Naive thymus-derived CD4-positive, alpha-beta T cell (primary cell): ENCODE measurements around the gene F10. TPM values are rescaled to one million over a fixed set of nuclear protein-coding genes. Genes with fewer than 3 reads are reported as not detected.

ENCODE experiments used
- ATAC-seq: fragments of 150-1000 bp; cut with Tn5 transposase; 2 replicates; pipeline ENCODE4 v1.10.0; 2021; ENCODE audit warnings: mild to moderate bottlenecking, moderate library complexity
- CTCF ChIA-PET: fragments of 350-600 bp; sonication (Branson Sonifier 250); formaldehyde crosslinking; loops from one replicate; lab custom pipeline; 2021; ENCODE audit warnings: antibody characterized with exemption; lab: Charles Lee
- POLR2A ChIA-PET: fragments of 350-600 bp; sonication (Branson Sonifier 250); formaldehyde crosslinking; loops from one replicate; lab custom pipeline; 2021; ENCODE audit warnings: antibody characterized with exemption, inconsistent platforms; lab: Charles Lee
- DNase-seq, 9 donors: peaks; one replicate each; pipeline versions ENCODE4 v3.0.0 to v3.0.0-alpha.2; 2020 to 2022; ENCODE audit warnings: mixed read lengths in 1 of 9
- H3K27ac ChIP-seq: one replicate; pipeline ENCODE4 v1.7.0; 2013; ENCODE audit warnings: mild to moderate bottlenecking, low read depth, low read length, moderate library complexity
- H3K27me3 ChIP-seq, 2 donors: one replicate each; pipeline ENCODE4 v1.7.0; 2013; ENCODE audit warnings: low read length in 2 of 2, mild to moderate bottlenecking in 2 of 2, moderate library complexity in 2 of 2; ENCODE audit not compliant: control insufficient read depth in 2 of 2, insufficient read depth in 2 of 2
- H3K36me3 ChIP-seq, 3 experiments: 1 replicate in 2 of 3; 2 replicates in 1 of 3; pipeline ENCODE4 v1.7.0; 2013; ENCODE audit warnings: low read length in 3 of 3, mild to moderate bottlenecking in 3 of 3, moderate library complexity in 1 of 3; ENCODE audit not compliant: insufficient read depth in 3 of 3, control insufficient read depth in 2 of 3
- H3K4me1 ChIP-seq, 2 donors: one replicate each; pipeline ENCODE4 v1.7.0; 2013; ENCODE audit warnings: low read length in 2 of 2, mild to moderate bottlenecking in 2 of 2, moderate library complexity in 1 of 2; ENCODE audit not compliant: control insufficient read depth in 2 of 2, insufficient read depth in 2 of 2
- H3K4me3 ChIP-seq: 2 replicates; pipeline ENCODE4 v1.7.0; 2013; ENCODE audit warnings: mild to moderate bottlenecking, low read length
- H3K9me3 ChIP-seq, 3 experiments: 1 replicate in 2 of 3; 2 replicates in 1 of 3; pipeline ENCODE4 v1.7.0; 2013; ENCODE audit warnings: low read length in 3 of 3; ENCODE audit not compliant: control insufficient read depth in 2 of 3
- H3K27ac Mint-ChIP-seq, 9 donors: one replicate each; pipeline ENCODE4 v1.8.0; 2020 to 2022; ENCODE audit warnings: mixed read lengths in 9 of 9, mild to moderate bottlenecking in 8 of 9, moderate library complexity in 5 of 9, inconsistent platforms in 2 of 9
- H3K27me3 Mint-ChIP-seq, 5 donors: one replicate each; pipeline ENCODE4 v1.8.0; 2021 to 2022; ENCODE audit warnings: mixed read lengths in 5 of 5, mild to moderate bottlenecking in 1 of 5
- H3K36me3 Mint-ChIP-seq, 5 donors: one replicate each; pipeline ENCODE4 v1.8.0; 2020 to 2022; ENCODE audit warnings: mixed read lengths in 5 of 5, mild to moderate bottlenecking in 3 of 5, inconsistent platforms in 1 of 5
- H3K4me1 Mint-ChIP-seq, 7 donors: one replicate each; pipeline ENCODE4 v1.8.0; 2020 to 2022; ENCODE audit warnings: mixed read lengths in 7 of 7, mild to moderate bottlenecking in 3 of 7, inconsistent platforms in 1 of 7
- H3K4me3 Mint-ChIP-seq, 10 donors: one replicate each; pipeline ENCODE4 v1.8.0; 2020 to 2022; ENCODE audit warnings: mild to moderate bottlenecking in 10 of 10, mixed read lengths in 10 of 10, moderate library complexity in 6 of 10, inconsistent platforms in 2 of 10
- H3K9me3 Mint-ChIP-seq, 11 donors: one replicate each; pipeline ENCODE4 v1.8.0; 2020 to 2022; ENCODE audit warnings: mixed read lengths in 11 of 11, mild to moderate bottlenecking in 4 of 11, inconsistent platforms in 1 of 11, moderate library complexity in 1 of 11
- intact Hi-C, 2 donors: fragments of 100-400 bp; cut with micrococcal nuclease; formaldehyde crosslinking; loops; one replicate each; pipeline ENCODE4 v1.15.1; 2023
- polyA plus RNA-seq, 2 donors: library from polyadenylated mRNA; unstranded; fragments of 300-500 nt; fragmentation: Illumina TruSeq; gene quantifications; one replicate each; pipeline ENCODE4 v1.2.3, GENCODE V29; 2021
- total RNA-seq, 6 experiments: library from RNA in 5 of 6; stranded (reverse) in 5 of 6; gene quantifications; 1 replicate in 5 of 6; 2 replicates in 1 of 6; pipeline ENCODE4 v1.2.3 and lab custom pipeline; 2021 to 2026

Gene F10
- total and polyA plus RNA-seq, 7 experiments from 2014 or later = not detected

DNA sequence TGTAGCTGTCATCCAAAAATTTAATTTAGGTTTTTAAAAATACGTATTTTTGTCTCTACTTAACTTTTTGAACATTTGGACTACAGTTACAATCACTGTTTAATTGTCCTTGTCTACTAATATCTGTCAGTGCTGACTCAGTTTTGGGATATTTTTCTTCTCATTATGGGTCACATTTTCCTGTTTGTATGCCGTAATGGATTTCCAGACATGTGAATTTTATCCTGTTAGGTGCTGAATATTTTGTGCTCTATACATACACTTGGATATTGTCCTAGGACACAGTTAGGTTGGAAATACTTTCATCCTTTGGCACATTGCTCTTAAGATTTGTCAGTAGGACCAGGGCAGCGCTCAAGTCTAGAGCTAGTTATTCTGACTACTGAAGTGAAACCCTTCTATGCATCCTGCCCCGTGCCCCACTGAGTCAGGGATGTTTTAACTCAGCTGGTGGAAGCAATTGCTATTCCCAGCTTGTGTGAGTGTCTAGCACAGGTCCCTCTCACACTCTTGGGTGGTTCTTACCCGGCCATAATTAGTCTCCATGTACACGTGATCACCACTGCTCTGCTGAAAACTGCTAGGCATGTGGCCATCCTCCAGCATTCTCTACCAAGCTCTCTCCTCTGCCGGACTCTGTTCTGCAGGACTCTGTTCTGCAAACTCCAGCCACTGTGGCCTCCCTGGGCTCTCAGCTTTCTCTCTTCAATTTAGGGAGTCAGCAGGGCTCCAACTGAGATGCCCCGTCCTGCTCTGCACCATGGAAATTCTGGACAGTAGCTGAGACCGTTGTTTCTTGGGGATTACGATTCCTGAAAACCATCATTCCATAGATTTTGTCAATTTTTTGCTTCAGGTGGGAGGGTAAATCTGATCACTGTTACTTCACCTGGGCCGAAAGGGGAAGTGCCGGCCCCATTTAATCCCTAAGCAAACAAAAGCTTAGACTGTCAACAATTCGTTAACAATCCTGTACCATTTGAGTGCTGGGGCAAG, 47.0 kb downstream of the F10 start:
- Histone ChIP-seq H3K4me3 (no peak overlapping the region), H3K36me3 (peaks cover 0 to 25% (median 0%) of the 10 kb centered on the region in 3 experiments), H3K9me3 (no peaks in the 10 kb centered on the region), H3K27me3 (no peaks in the 10 kb centered on the region), H3K27ac (no peak overlapping the region), H3K4me1 (peaks cover 0 to 6% of the 10 kb centered on the region in 2 donors)
- DNase-seq = no peak
- peaks cover 0 to 16% (median 6%) of the 10 kb centered on the region in 11 donors for H3K9me3 Mint-ChIP-seq
- no peaks in the 10 kb centered on the region for H3K27me3 Mint-ChIP-seq
- POLR2A ChIA-PET = interaction anchor here (1.4 kb wide), 1 partner anchor 15 kb away, joined by 6 read pairs; no protein-coding TSS in a partner anchor
- intact Hi-C loops = no loop called here
- peaks cover 4 to 39% (median 32%) of the 10 kb centered on the region in 5 donors for H3K36me3 Mint-ChIP-seq
- no peak for ATAC-seq
- no peak overlapping the region for H3K4me3 Mint-ChIP-seq
- H3K27ac Mint-ChIP-seq = peak overlapping the region in 1 of 9 donors; percentile 68
- CTCF ChIA-PET = interaction anchor here (0.6 kb wide), 1 partner anchor 83 kb away, joined by 3 read pairs; no protein-coding TSS in a partner anchor
- H3K4me1 Mint-ChIP-seq = peaks cover 0 to 26% (median 9%) of the 10 kb centered on the region in 7 donors

DNA sequence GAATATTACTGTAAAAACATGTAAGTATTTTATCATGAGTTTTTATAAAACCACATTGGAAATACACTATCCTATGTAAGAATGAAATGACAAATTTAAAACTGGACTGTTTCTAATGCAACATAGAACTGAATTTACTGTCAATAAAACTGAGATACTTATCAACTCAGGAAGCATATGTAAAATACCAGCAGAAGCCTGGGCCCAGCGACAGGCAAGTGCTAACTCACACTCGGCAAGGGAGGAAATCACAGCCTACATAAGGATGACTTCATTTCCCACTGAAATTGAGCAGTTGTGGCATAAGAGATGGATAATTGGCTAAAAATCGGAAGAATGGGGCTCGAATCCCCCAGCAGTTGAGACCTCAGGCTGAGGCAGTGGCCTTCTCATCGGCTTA, 47.9 kb downstream of the F10 start:
- H3K9me3 Mint-ChIP-seq = peaks cover 0 to 16% (median 6%) of the 10 kb centered on the region in 11 donors
- no peak overlapping the region for H3K27ac ChIP-seq
- H3K27me3 ChIP-seq = no peaks in the 10 kb centered on the region
- peaks cover 0 to 28% (median 0%) of the 10 kb centered on the region in 3 experiments for H3K36me3 ChIP-seq
- intact Hi-C loops = no loop called here
- ATAC-seq (no peak), DNase-seq (no peak)
- CTCF ChIA-PET = no interaction called here
- peak overlapping the region in 1 of 10 donors; percentile 55 for H3K4me3 Mint-ChIP-seq
- peak overlapping the region in 2 of 9 donors; percentile 21 to 69 for H3K27ac Mint-ChIP-seq
- peaks cover 0 to 28% (median 4%) of the 10 kb centered on the region in 7 donors for H3K4me1 Mint-ChIP-seq
- H3K9me3 ChIP-seq = no peaks in the 10 kb centered on the region
- no peak overlapping the region for H3K4me3 ChIP-seq
- POLR2A ChIA-PET = interaction anchor here (1.4 kb wide), 1 partner anchor 14 kb away, joined by 6 read pairs; no protein-coding TSS in a partner anchor
- H3K27me3 Mint-ChIP-seq = no peaks in the 10 kb centered on the region
- peaks cover 0 to 6% of the 10 kb centered on the region in 2 donors for H3K4me1 ChIP-seq
- peaks cover 4 to 47% (median 39%) of the 10 kb centered on the region in 5 donors for H3K36me3 Mint-ChIP-seq

DNA sequence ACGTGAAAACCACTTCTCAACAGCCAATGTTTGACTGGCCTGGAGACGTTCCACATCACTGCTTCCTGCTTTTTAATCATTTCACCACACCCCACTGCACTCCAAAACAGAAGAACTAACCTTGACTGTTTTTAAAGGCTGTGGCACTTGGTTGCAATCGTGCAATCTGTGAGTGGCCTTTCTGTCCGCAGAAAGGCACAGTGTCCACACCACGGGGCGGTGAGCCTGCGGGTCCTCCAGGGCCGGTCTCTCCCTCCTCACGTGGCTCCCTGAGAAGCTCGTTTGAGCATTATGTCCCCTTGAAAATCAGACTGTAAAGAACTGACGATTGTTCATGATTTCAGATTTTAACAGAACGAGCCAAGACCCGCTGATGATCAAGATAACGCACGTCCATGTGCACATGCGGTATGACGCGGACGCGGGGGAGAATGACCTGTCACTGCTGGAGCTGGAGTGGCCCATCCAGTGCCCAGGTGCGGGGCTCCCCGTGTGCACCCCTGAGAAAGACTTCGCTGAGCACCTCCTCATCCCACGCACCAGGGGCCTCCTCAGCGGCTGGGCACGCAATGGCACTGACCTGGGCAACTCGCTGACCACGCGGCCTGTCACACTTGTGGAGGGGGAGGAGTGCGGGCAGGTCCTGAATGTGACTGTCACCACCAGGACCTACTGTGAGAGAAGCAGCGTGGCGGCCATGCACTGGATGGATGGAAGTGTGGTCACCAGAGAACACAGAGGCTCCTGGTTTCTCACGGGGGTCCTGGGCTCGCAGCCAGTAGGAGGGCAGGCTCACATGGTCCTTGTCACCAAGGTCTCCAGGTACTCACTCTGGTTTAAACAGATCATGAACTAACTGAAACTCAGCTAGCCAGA, 48.9 kb downstream of the F10 start:
- H3K27ac ChIP-seq = no peak overlapping the region

DNA sequence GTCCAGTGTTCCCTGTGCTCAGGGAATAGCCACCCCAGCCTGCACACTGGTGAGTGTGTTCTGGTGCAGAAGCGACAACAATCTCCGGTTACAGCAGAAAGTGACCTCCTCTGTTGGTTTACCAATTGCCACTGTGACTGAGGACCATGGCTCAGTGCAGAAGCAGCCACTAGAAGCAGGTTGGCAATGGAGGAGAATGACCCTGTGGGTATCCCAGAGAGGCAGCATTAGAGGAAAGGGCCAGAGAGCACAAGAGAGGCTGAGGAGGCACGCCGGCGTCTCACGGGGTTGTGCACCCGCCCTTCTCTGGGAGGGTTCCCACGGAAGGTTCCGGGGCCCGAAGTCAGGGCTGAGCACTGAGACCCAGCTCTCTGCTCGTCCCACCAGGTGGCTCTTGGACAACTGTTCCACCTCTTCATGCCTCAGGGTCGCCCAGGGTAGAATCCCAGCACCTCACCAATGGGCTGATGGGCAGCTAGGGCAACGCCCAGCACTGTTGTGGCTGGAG, 49.9 kb downstream of the F10 start:
- Histone ChIP-seq H3K27me3 (no peaks in the 10 kb centered on the region), H3K27ac (no peak overlapping the region), H3K4me3 (no peak overlapping the region), H3K9me3 (no peaks in the 10 kb centered on the region), H3K36me3 (peaks cover 0 to 45% (median 0%) of the 10 kb centered on the region in 3 experiments), H3K4me1 (peaks cover 7 to 24% of the 10 kb centered on the region in 2 donors)
- Mint-ChIP-seq H3K9me3 (peaks cover 0 to 11% (median 4%) of the 10 kb centered on the region in 11 donors), H3K4me1 (peaks cover 5 to 39% (median 9%) of the 10 kb centered on the region in 7 donors), H3K4me3 (no peak overlapping the region), H3K36me3 (peaks cover 5 to 52% (median 42%) of the 10 kb centered on the region in 5 donors), H3K27me3 (no peaks in the 10 kb centered on the region), H3K27ac (peak overlapping the region in 1 of 9 donors; percentile 36)
- CTCF ChIA-PET = no interaction called here
- DNase-seq (no peak), ATAC-seq (no peak)
- intact Hi-C loops = no loop called here
- POLR2A ChIA-PET = interaction anchor here (1.0 kb wide), 1 partner anchor 11 kb away, joined by 4 read pairs; no protein-coding TSS in a partner anchor

More for the DNA sequence above, 48.9 kb downstream of the F10 start:
- peaks cover 8 to 57% (median 46%) of the 10 kb centered on the region in 5 donors for H3K36me3 Mint-ChIP-seq
- CTCF ChIA-PET = no interaction called here
- peaks cover 4 to 14% of the 10 kb centered on the region in 2 donors for H3K4me1 ChIP-seq
- H3K27me3 Mint-ChIP-seq = no peaks in the 10 kb centered on the region
- ATAC-seq (no peak), DNase-seq (no peak)
- intact Hi-C loops = no loop called here
- H3K9me3 ChIP-seq = no peaks in the 10 kb centered on the region
- H3K27me3 ChIP-seq = no peaks in the 10 kb centered on the region
- peaks cover 0 to 16% (median 6%) of the 10 kb centered on the region in 11 donors for H3K9me3 Mint-ChIP-seq
- peaks cover 5 to 36% (median 7%) of the 10 kb centered on the region in 7 donors for H3K4me1 Mint-ChIP-seq
- H3K27ac Mint-ChIP-seq = peak overlapping the region in 3 of 9 donors; percentile 33 to 69 (median 57)
- POLR2A ChIA-PET = no interaction called here
- H3K36me3 ChIP-seq = peaks cover 0 to 37% (median 0%) of the 10 kb centered on the region in 3 experiments
- H3K4me3 ChIP-seq = no peak overlapping the region
- no peak overlapping the region for H3K4me3 Mint-ChIP-seq

DNA sequence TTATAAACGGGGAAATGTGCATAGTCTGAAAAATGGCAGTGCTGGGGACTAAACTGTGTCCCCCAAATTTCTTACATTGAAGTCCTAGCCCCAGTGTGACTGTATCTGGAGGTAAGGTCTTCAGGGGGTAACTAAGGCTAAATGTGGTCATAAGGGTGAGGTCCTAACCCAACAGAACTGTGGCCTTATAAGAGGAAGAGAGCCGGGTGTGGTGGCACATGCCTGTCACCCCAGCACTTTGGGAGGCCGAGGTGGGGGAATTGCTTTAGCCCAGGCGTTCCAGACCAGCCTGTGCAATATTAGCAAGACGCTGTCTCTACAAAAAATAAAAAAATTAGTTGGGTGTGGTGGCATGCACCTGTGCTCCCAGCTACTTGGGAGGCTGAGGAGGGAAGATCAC, 53.7 kb downstream of the F10 start:
- peak overlapping the region; percentile 46 for H3K27ac ChIP-seq
- Mint-ChIP-seq H3K9me3 (no peaks in the 10 kb centered on the region), H3K36me3 (peaks cover 8 to 61% (median 38%) of the 10 kb centered on the region in 5 donors), H3K4me1 (peaks cover 5 to 53% (median 9%) of the 10 kb centered on the region in 7 donors), H3K4me3 (peak overlapping the region in 9 of 10 donors; percentile 1 to 68 (median 43)), H3K27me3 (no peaks in the 10 kb centered on the region), H3K27ac (peak overlapping the region; percentile 86 to 94 (median 92))
- H3K27me3 ChIP-seq = no peaks in the 10 kb centered on the region
- POLR2A ChIA-PET = interaction anchor here (2.4 kb wide), 1 partner anchor 8 kb away, joined by 13 read pairs; no protein-coding TSS in a partner anchor
- CTCF ChIA-PET = no interaction called here
- H3K4me1 ChIP-seq = peaks cover 7 to 46% of the 10 kb centered on the region in 2 donors
- peak; percentile 91 for ATAC-seq
- intact Hi-C loops = loop anchor here in 1 of 2 donors (2.0 kb wide), 1 partner anchor 33 kb away; the partner anchor contains the start of genes CUL4A and PCID2
- peaks cover 7 to 74% (median 14%) of the 10 kb centered on the region in 3 experiments for H3K36me3 ChIP-seq
- no peaks in the 10 kb centered on the region for H3K9me3 ChIP-seq
- H3K4me3 ChIP-seq = no peak overlapping the region
- peak in 1 of 9 donors; percentile 36 for DNase-seq
